Measurements from ENCODE around the gene ITGB7.

- TF ChIP-seq, protein P1, sequence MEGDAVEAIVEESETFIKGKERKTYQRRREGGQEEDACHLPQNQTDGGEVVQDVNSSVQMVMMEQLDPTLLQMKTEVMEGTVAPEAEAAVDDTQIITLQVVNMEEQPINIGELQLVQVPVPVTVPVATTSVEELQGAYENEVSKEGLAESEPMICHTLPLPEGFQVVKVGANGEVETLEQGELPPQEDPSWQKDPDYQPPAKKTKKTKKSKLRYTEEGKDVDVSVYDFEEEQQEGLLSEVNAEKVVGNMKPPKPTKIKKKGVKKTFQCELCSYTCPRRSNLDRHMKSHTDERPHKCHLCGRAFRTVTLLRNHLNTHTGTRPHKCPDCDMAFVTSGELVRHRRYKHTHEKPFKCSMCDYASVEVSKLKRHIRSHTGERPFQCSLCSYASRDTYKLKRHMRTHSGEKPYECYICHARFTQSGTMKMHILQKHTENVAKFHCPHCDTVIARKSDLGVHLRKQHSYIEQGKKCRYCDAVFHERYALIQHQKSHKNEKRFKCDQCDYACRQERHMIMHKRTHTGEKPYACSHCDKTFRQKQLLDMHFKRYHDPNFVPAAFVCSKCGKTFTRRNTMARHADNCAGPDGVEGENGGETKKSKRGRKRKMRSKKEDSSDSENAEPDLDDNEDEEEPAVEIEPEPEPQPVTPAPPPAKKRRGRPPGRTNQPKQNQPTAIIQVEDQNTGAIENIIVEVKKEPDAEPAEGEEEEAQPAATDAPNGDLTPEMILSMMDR (IDR thresholded peaks at IDR 0.05), result no peak
- TF ChIP-seq POLR2A (IDR thresholded peaks at IDR 0.05), result no peak
Measured at GRCh38 chr12:53229454-53229853, 22.4 kb upstream of the ITGB7 start.

Measured in sigmoid colon (tissue), 3 donors.